COLO829 (cell line): Measurements from ENCODE around the gene HS6ST2.
"Not testable (repeated sequence)": the region's sequence is repeated elsewhere in the genome, so short reads cannot be mapped to it uniquely, and the experiment has no call there.

Experiments used
- DNase-seq: peaks from one replicate; pipeline ENCODE4 v3.0.0; 2012; ENCODE audit warnings: low spot score

Gene HS6ST2

DNA sequence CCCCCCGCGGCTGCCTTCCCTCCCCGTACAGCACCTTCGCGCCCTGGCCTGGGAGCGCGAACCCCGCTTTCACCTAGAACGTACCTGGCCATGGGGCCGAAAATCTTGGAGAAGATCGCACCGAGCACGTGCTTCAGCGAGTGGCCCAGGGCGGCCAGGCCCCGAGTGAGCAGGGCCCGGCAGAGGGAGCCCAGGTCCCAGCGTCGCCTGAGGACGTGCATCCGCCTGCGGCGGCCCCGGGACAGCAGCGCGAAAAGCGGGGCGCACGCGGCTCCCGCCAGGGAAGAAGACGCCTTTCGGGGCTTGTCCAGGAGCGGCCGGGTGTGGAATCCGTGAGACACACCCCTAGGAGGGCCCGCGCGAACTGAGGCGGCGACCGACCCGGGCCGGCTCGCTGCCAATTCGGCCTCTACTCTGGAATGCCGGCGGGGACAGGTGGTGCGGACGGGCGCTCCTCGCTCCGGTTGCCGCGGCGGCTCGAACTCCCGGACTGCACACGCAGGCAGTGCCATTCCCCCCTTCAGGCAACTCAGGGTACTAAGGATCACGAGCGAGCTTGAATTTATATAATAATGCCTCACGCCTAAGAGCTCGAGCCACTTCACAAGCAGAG lies at the start of gene HS6ST2:
Gene HS6ST2, minus strand, starts transcription at position 539 of the 613 bp plus-strand sequence.
- no peak for DNase-seq

DNA sequence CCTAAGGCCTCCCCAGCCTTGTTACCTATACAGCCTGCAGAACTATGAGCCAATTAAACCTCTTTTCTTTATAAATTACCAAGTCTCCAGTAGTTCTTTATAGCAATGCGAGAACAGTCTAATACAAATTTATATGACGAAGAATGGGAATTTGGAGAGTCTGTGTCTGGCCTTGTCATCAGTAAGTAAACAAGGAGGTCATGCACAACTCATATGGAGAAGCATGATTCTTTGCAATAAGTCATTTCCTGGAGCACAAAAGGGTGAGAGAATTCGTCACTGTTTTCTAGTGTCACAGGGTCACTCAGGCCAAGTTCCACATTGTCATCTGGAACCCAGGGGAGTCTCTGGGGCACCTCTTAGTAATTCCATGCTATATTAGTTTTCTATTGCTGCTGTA lies 49.0 kb upstream of the HS6ST2 start:
- no peak for DNase-seq

DNA sequence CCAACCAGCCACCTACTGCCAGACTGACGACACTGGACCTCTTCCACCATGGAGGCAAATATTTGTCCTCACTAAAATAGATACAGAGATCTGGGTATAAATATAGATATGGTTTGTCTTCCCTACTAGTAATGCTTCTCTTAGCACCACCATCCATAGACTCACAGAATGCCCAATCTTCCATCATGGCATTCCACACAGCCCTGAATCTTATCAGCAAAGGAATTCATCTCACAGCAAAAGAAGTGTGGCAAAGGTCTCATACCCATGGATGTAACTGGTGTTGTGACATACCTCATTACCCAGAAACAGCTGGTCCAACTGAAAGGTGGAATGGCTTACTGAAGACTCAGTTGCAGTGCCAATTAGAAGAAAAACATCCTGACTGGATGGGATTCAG lies 47.2 kb upstream of the HS6ST2 start:
- no peak for DNase-seq

DNA sequence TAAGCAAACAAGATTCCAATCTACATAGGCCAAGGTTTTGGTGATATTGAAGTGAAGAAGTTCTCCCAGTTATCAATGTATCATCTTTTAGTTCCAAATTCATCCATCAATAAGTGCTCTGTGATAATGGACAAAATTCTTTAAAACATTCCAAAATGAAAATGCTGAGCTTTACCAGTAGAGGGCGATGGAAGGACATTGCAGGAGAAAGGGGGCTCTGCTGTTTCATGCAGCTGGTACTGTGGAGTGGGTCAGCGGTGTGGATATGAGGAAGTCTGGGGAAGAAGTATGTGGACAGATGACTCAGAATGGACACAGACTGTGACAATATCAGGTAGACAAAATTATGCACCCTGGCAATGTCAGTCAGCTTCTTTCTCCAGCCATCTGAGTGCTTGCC lies 46.6 kb upstream of the HS6ST2 start:
- peak; percentile 15 for DNase-seq

DNA sequence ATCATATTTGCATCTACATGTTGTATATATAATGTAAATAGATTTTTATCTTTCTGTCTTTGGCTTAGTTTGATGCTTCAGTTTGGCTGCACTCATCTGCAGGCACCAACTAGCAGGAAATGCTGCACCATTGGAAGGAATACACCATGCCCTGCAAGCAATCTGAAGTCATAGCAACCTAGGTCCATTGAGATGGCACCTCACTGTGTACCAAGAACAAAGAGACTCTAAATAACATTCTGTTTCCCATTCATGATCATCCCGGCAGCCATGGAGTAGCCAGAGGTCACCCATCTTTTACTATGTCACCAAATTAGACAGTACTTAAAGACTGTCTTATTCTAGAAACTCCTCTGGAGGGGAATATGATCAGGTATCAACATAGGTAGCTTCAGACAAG lies 40.8 kb upstream of the HS6ST2 start:
- no peak for DNase-seq

DNA sequence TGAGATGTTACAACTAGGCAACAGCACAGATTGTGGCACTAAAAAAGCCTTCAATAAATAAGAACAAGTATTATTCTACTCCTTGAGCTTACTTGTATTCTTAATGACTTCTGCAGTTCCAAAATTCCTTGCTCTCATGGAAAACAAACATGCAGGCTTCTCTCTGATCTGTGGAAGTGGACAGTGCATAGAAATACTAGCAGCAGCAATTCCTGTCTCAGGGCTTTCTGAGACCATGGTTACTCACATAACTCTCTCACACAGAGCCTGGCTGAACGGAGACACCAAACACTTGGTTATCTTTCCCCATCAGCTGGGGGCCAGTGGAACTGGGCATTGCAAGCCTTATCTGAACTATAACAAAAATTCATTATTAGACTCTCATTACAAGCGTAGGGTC lies 32.4 kb upstream of the HS6ST2 start:
- DNase-seq, result no peak

DNA sequence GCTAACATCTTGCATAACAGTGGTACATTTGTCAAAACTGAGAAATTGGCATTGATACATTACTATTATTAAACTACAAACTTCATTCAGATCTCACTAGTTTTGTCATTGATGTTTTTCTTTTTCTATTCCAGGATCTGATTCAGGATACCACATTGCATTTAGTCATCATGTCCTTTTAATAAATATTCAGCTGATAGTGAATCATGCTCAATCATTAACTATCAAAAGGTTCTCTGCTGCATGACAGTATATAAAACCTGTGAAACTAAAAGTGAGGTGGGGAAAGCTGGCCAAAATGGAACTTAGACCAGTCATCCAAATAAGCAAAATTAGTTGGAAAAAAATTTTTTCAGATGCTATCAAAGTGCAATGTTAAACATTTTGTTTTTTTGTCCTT lies 28.1 kb upstream of the HS6ST2 start:
- no peak for DNase-seq

DNA sequence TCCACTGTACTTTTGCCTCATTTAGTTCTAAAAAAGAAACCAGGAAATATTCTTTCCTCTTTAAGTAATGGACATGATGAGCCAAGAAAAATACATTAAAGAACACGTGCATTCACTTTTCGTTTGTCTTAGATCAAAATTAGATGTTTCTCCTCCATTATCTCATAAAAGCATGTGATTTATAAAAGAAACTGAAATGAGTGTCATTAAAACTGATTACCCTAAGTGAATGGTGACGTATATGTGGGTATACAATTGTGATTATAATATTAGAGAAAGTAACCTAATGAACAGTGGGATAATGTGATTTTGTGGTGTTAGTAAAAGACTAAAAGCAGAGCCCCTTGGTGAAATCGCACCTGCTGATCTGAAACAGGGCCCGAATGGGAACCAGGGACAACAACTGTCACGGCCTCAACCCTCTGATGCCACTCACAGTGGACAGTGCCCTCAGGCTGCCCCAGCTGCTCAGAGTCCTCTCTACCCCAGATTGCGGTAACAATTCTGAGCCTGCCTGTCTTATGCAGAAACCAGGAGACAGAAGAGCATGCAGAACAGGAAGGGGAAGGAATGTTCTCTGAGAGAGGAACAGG lies 25.7 kb upstream of the HS6ST2 start:
- no peak for DNase-seq

DNA sequence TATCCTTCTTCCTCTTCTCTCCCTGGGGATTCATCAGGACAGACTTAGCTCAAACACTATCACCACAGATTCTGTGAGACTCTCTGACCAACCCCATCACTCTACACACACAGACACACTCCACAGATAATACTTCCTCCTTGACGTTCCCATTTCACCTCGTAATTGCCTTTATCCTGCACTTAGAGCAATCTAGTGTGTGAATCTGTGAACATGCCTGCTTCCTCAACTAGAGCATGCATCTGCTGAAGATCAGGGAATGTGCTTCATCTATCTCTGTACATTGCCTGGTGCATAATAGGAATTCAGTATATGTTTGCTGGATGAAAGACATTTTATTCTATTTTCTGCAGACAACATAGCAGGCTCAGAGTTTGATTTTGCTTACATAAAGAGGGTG lies 25.1 kb upstream of the HS6ST2 start:
- DNase-seq, result no peak

DNA sequence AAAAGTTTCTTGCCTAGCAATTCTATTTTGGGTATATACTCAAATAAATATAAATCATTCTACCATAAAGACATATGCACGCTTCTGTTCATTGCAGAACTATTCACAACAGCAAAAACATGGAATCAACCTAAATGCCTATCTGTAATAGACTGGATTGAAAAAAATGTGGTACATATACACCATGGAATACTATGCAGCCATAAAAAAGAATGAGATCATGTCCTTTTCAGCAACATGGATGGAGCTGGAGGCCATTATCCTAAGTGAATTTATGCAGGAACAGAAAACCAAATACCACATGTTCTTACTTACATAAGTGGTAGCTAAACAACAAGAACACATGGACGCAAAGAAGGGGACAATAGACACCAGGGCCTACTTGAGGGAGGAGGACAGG lies 21.6 kb upstream of the HS6ST2 start:
- not testable (repeated sequence) for DNase-seq

DNA sequence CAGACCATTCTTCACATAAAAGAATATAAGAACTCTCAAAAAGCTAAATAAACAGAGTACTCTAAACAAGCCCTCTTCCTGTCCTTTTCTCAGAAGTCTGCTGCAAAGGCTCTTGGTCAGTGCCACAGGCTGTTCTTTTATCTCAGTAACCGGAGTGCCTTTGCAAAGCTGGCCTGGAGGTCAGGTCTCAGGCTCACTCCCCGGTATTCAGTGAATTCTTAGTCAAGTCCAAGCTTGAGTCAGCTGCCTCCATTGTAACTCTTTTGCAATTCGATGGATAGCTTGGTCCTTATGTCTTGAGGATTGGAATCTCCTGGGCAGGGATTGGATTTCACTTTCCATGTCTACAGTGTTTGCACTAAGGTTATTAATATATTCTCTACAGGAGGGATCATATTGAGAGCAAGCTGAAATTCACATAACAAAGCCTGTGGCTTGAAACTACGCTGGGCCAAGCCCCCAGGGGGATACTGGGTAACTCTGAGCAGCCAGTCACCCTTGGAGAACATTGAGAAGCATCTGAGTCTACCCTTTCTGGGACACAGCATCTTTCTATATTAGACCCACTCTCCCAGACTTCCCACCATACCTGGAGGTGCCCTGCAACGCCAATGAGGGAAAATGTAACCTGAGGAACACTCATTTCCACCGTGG lies 10.0 kb upstream of the HS6ST2 start:
- DNase-seq, result no peak

DNA sequence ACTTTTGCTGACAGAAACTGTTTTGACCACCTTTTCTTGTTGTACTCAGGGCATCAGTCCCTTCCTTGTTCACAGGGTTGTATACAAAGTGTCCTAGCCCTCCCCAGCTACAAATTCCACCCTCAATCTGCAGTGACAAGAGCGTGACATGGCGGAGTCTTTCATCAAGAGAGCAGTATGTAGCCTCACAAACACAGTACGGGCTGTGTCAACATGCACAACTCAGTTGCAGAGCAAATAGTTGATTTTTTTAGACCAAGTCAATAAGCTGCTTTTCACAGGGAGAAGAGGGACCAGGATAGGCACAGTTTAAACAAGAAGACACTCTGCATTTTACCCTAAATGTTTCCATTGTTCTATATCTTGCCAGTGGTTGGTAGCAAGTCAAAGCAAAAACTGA lies 8.6 kb upstream of the HS6ST2 start:
- no peak for DNase-seq

DNA sequence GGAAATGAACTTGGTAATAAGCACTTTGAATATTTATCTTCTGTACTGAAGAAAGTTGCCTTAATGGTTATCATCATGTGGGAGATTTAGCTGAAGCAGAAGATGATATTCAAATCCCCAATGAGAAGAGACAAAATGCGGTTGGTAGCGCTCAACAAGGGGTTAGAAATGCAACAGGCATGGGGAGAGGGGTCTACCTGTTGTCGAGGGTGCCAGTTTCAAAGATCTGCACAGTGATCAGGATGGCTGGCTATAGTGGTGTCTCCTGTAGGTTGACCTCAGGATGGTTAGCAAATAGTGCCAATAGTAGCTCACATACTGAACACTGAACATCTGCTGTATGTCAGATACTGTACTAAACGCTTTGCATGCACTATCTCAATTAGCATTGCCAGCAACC lies 7.0 kb upstream of the HS6ST2 start:
- no peak for DNase-seq

DNA sequence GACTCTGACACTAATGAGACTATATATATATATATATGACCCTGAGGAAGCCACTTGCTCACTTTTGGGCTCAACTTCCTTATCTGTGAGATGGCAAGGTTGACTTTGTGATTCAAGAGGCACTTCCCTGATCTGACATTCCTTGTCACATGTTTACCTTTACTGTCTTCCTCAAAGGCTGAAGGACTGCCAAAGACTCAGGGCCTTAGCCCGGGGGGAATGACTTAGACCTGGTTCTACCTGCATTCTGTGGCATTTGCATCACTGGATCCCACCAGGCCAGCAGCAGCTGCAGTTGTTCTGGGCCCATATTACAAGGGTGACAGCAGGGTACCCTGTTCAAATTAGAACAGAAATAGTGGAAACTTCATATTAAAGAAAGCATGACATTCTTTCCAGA lies 3.1 kb upstream of the HS6ST2 start:
- DNase-seq, result no peak

DNA sequence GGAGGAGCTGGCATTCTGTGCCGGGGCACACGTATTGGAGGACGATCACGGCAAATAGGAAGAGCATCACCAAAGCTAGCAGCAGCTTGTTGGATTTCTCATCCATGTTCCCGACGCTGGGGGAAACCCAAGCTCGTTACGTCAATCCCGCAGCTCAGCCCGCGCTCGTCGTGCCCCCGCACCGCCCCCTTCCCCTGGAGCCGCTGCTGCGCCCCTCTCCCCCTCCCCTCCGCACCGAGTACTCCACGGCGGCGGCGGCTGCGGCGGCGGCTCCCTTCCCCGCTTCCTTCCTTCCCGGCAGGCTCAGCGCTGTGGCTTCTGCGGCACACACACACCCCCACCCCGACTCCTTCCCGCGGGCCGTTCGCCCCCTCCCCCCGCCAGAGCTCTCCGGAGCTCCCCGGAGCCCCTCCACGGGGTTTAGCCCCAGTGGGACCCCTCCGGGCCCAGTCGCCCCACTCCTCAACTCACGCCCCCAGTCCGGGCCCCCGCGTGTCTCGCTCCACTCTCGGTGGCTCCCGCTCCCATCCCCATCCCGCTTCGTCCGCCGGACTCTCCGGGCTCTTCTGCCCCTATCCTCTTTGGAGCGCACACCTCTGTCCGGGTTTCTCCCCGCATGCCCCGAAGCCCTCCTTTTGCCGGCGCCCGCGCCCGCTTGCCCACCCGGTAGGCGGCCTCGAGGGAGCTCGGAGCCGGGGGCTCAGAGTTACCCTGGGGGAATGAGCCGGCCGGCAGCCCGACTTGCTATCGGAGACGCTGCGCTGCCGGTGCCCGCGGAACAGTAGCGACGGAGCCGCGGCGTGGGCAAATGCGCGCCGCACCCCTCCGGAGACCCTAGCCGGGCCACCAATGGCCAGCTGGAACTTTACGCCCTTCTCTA lies 978 bp downstream of the HS6ST2 start:
- DNase-seq, result no peak

DNA sequence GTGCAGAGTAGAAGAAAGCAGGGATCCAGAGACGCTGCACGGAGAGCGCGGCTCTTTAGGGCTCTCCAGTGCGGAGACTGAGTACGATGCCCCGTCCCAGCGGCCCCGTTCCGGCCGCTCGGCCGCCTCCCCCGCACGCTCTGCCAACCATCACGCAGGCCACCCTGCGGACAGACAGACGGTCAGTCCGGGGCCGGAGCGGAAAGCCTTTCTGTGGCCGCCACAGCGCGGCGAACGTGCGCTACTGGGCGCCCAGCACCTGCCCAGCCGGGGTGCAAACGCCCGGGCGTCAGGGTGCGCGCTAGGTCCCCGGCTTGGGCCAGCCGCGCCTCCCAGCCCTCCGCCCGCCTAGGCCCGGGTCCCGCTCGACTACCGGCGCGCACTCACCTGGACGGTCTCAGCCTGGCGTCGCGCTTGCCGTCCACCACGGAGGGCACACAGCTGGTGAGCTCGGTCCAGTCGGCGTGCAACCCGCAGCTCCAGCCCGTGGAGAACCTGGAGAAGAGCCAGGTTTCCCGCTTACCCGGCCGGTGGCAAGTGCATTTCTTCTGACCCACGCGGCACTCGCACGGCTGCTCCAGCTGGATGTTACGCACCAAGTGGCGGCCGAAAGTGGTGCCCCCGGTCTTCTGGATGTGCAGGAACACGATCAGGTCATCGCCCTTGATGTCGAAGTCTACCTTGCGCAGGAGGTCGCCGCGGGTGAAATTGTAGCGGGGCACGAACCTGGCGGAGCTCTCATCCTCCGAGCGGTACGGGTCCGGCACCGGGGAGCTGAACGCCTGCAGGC lies 1.8 kb downstream of the HS6ST2 start:
- no peak for DNase-seq

DNA sequence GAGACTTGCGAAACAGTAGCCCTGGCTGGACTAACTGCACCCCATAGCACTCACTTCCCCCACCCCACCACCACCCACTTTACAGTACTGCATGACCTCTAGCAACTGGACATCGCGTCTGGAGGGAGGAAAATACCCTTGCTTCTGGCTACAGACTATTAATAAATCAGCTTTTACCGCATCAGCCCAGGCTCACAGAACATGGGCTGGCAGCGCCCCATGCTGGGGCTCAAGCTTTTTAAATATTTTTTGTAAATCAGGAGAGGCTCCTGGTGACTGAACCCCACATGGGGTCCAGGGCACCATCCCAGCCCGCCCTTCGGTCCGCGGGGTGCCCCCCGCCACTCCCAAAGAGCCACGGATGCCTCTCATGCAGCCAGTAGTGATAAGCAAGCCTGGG lies 2.7 kb downstream of the HS6ST2 start:
- no peak for DNase-seq

DNA sequence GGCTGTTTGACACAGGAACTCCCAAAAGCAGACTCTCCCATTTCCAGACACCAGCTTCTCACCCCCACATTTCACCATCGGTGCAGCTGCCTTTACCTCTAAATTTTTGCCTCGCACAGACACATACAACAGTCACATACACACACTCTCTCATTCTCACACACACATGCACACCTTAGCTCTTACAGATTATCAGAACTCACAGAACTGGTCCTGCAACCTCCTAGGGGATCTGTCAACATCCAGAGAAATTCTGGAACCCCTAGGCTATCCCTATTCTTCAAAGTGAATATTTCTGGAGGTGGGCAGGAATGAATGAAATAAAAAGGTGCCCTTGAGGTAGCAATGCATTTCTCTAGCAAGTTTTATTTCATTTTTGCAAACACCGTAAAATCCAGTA lies 4.1 kb downstream of the HS6ST2 start:
- no peak for DNase-seq

DNA sequence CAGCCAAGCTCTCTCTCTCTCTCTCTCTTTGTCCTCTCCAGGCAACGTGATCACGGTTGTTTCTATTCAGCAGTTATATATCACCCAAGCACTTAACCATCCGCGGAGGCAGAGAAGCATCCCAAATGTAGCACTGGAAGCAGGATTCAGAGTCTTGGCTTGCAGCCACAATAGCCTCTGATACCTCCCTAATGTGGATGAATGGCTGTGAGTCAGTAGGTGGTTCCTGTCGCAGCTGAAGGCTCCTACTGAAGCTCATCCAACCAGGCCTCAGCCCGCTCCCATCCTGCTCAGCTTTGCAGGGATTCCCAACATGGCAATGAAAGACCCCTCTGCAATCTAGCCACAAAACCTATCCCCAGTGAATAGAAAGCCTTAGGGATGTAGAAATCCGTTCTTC lies 5.1 kb downstream of the HS6ST2 start:
- DNase-seq, result no peak

DNA sequence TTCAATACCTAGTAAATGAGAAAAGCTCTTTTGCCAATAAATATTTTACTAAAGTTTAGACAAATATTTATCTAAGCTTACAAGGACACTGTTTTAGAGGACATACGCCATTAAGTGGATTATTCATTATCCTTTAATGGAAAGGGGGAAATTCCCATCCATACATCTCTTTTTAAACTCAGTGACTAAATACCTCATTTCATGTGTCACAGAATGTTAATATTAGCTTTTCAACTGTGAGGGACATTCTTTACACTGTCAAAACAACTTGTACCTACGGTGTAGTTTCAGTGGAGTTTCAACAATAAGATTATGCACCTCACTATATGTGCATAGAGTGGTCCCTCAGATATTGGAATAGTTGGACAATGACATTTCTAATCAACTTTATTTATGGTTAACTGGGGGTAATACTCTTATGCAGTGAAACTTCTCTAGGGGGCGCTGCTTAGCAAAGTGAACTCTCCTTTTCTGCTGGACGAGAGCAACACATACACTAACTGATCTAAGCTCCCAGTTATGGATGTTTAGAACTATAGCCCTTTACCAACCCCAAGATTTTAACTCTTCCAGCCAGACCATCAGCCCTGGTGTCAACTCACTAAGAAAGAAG lies 9.7 kb downstream of the HS6ST2 start:
- DNase-seq, result no peak

DNA sequence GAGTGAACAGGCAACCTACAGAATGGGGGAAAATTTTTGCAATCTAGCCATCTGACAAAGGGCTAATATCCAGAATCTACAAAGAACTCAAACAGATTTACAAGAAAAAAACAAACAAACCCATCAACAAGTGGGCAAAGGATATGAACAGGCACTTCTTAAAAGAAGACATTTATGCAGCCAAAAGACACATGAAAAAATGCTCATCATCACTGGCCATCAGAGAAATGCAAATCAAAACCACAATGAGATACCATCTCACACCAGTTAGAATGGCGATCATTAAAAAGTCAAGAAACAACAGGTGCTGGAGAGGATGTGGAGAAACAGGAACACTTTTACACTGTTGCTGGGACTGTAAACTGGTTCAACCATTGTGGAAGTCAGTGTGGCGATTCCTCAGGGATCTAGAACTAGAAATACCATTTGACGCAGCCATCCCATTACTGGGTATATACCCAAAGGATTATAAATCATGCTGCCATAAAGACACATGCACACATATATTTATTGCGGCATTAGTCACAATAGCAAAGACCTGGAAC lies 13.3 kb downstream of the HS6ST2 start:
- DNase-seq, result not testable (repeated sequence)
